OCI-LY7 (cell line): Measurements from ENCODE around the gene PADI6. TPM values are rescaled to one million over a fixed set of nuclear protein-coding genes. Genes with fewer than 3 reads are reported as not detected.
A peak's percentile ranks its signal among the peaks of the same experiment; 100 is the strongest.

Experiments used
- BruUV-seq: library from RNA; stranded (reverse); fragments of 400-500 nt; replicated peaks from 2 replicates; lab custom pipeline; 2021; lab: Mats Ljungman, UMichigan
- CTCF ChIA-PET: fragments of 300-600 bp; sonication (Branson Sonifier 250); formaldehyde crosslinking; loops from one replicate; lab custom pipeline; 2022; ENCODE audit warnings: antibody characterized with exemption; ENCODE audit not compliant: unreplicated experiment; lab: Charles Lee
- POLR2A ChIA-PET: fragments of 300-600 bp; sonication (Branson Sonifier 250); formaldehyde crosslinking; loops from one replicate; lab custom pipeline; 2022; ENCODE audit warnings: antibody characterized with exemption; lab: Charles Lee
- DNase-seq: peaks from one replicate; pipeline ENCODE4 v3.0.0-alpha.2; 2015; ENCODE audit warnings: low spot score
- H2AFZ ChIP-seq: fragments of 200-600 bp; sonication (generic), shearing (Covaris generic); 2 replicates; pipeline ENCODE4 v1.6.1; 2014; ENCODE audit warnings: mild to moderate bottlenecking, antibody characterized with exemption, low read length, moderate library complexity
- H3K27ac ChIP-seq: fragments of 200-600 bp; sonication (generic); 2 replicates; pipeline ENCODE4 v1.5.1; 2014; ENCODE audit warnings: mixed run types, low read depth, mild to moderate bottlenecking, moderate library complexity, low read length, inconsistent platforms; ENCODE audit not compliant: poor library complexity, severe bottlenecking
- H3K36me3 ChIP-seq: fragments of 200-600 bp; sonication (generic); 2 replicates; pipeline ENCODE4 v1.6.1; 2014; ENCODE audit warnings: mild to moderate bottlenecking, antibody characterized with exemption, low read length, moderate library complexity, mixed read lengths; ENCODE audit not compliant: insufficient read depth
- H3K4me1 ChIP-seq: fragments of 200-600 bp; sonication (generic); 2 replicates; pipeline ENCODE4 v1.5.1; 2014; ENCODE audit warnings: mild to moderate bottlenecking, low read length; ENCODE audit not compliant: insufficient read depth, poor library complexity, severe bottlenecking
- H3K4me2 ChIP-seq: fragments of 200-600 bp; sonication (generic); 2 replicates; pipeline ENCODE4 v1.6.1; 2014; ENCODE audit warnings: mild to moderate bottlenecking, low read length
- H3K4me3 ChIP-seq: fragments of 200-600 bp; sonication (generic); 2 replicates; pipeline ENCODE4 v1.5.1; 2014; ENCODE audit warnings: mild to moderate bottlenecking, low read depth, low read length; ENCODE audit not compliant: poor library complexity, severe bottlenecking
- H3K79me2 ChIP-seq: fragments of 200-600 bp; sonication (generic); 2 replicates; pipeline ENCODE4 v1.6.1; 2016; ENCODE audit warnings: low read depth, mild to moderate bottlenecking, low read length, moderate library complexity, mixed read lengths; ENCODE audit not compliant: insufficient read depth
- H3K9me2 ChIP-seq: fragments of 200-600 bp; sonication (generic); 2 replicates; pipeline ENCODE4 v1.6.1; 2016; ENCODE audit warnings: mild to moderate bottlenecking, low read length, mixed read lengths; ENCODE audit not compliant: insufficient read depth
- H3K9me3 ChIP-seq: fragments of 200-600 bp; sonication (generic); 2 replicates; pipeline ENCODE4 v1.6.1; 2014; ENCODE audit warnings: mild to moderate bottlenecking, mixed run types, low read length, mixed read lengths
- H4K20me1 ChIP-seq: fragments of 200-600 bp; sonication (generic); 2 replicates; pipeline ENCODE4 v1.6.1; 2014; ENCODE audit warnings: mild to moderate bottlenecking, antibody characterized with exemption, low read length, moderate library complexity, mixed read lengths; ENCODE audit not compliant: insufficient read depth
- CTCF ChIP-seq: fragments of 200-600 bp; sonication (generic); conservative IDR thresholded peaks from 2 replicates; pipeline ENCODE4 v1.5.1; 2014; ENCODE audit warnings: mild to moderate bottlenecking, antibody characterized with exemption, low read length, moderate library complexity, mixed read lengths
- EZH2phosphoT487 ChIP-seq: fragments of 200-600 bp; sonication (generic); IDR thresholded peaks from 2 replicates; pipeline ENCODE4 v1.6.1; 2018; ENCODE audit warnings: low read depth, borderline replicate concordance, mild to moderate bottlenecking, mixed run types, antibody characterized with exemption, low read length, moderate library complexity, mixed read lengths
- intact Hi-C: fragments of 100-400 bp; cut with micrococcal nuclease; formaldehyde crosslinking; loops from one replicate; pipeline ENCODE4 v1.10.0; 2022; ENCODE audit not compliant: unreplicated experiment
- total RNA-seq, 2 experiments: library from RNA; depleted of rRNA in 1 of 2; stranded (reverse); fragments of >200 nt in 1 of 2; shearing (Covaris generic) in 1 of 2; gene quantifications; 2 replicates each; pipeline ENCODE4 v1.2.3, GENCODE V29; 2014 to 2022

The PADI6 gene
- total RNA-seq, 2 experiments from 2014 or later: not detected

- no peak overlapping the region for H3K27ac ChIP-seq
- no peaks in the 10 kb centered on the region for H3K9me3 ChIP-seq
- intact Hi-C loops: no loop called here
- no peak overlapping the region for H3K4me2 ChIP-seq
- no peak for DNase-seq
- no peaks in the 10 kb centered on the region for H3K4me1 ChIP-seq
- H4K20me1 ChIP-seq: no peaks in the 10 kb centered on the region
- H3K36me3 ChIP-seq: no peaks in the 10 kb centered on the region
- H3K79me2 ChIP-seq: no peaks in the 10 kb centered on the region
- TF ChIP-seq EZH2phosphoT487: no peak
- ChIA-PET CTCF (no interaction called here), POLR2A (no interaction called here)
- no TSS peak for BruUV-seq
- no peaks in the 10 kb centered on the region for H3K9me2 ChIP-seq
- no peak overlapping the region for H3K4me3 ChIP-seq
- no peak overlapping the region for H2AFZ ChIP-seq
Measured at GRCh38 chr1:17346046-17346789, 25.8 kb upstream of the PADI6 start.

- H2AFZ ChIP-seq: no peak overlapping the region
- ChIA-PET CTCF (no interaction called here), POLR2A (no interaction called here)
- no peaks in the 10 kb centered on the region for H3K9me3 ChIP-seq
- H3K4me2 ChIP-seq: no peak overlapping the region
- H4K20me1 ChIP-seq: no peaks in the 10 kb centered on the region
- H3K4me1 ChIP-seq: no peaks in the 10 kb centered on the region
- intact Hi-C loops: no loop called here
- TF ChIP-seq CTCF: no peak
- TF ChIP-seq EZH2phosphoT487: no peak
- no peaks in the 10 kb centered on the region for H3K36me3 ChIP-seq
- H3K9me2 ChIP-seq: no peaks in the 10 kb centered on the region
- no TSS peak for BruUV-seq
- no peak overlapping the region for H3K27ac ChIP-seq
- H3K79me2 ChIP-seq: no peaks in the 10 kb centered on the region
- DNase-seq: no peak
- H3K4me3 ChIP-seq: no peak overlapping the region
Measured at GRCh38 chr1:17347769-17348592, 24.0 kb upstream of the PADI6 start.

DNA sequence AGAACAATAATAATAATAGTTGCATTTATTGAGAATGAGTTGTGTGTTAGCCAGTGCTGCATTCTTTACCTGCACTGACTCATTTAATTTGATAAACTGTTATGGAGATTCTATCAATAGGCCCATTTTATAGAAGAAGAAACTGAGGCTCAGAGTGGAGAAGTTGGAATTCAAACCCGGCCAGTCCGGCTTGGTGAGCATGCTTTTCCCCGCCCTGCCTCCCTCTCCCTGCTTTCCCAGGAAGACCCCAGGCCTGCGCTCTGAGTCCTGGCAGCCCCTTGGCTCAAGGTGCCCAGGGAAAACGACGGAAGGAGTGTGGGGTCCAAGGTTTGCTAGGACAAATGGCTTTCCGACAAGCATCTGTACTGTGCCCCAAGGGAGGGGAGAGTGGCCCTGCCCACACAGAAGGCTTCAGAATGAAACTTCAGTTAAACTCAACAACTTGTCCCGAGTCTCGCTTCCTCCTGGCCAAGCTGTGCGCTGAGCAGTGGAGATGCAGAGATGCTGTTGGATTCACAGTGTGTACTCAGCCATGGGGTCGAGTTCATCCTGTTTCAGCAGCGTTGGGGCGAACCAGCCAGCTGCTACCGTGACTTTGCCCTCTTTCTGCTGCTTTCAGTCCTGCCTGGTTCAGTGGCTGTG, 23.3 kb upstream of the PADI6 start:
- no peak for TF ChIP-seq CTCF
- no peak for TF ChIP-seq EZH2phosphoT487
- Histone ChIP-seq H3K4me1 (no peaks in the 10 kb centered on the region), H3K9me2 (no peaks in the 10 kb centered on the region), H3K27ac (no peak overlapping the region), H3K36me3 (no peaks in the 10 kb centered on the region), H3K79me2 (no peaks in the 10 kb centered on the region), H3K9me3 (no peaks in the 10 kb centered on the region), H4K20me1 (no peaks in the 10 kb centered on the region), H2AFZ (no peak overlapping the region), H3K4me2 (no peak overlapping the region), H3K4me3 (no peak overlapping the region)
- peak; percentile 9 for DNase-seq
- ChIA-PET POLR2A (no interaction called here), CTCF (no interaction called here)
- intact Hi-C loops: no loop called here
- BruUV-seq: no TSS peak
